PFSK-1 (cell line): ENCODE measurements around the gene PTPN7.

Experiments used
- FOXP2 ChIP-seq: optimal IDR thresholded peaks from 2 replicates; pipeline ENCODE3; 2011; ENCODE audit warnings: borderline replicate concordance, control low read depth, inconsistent platforms; ENCODE audit not compliant: insufficient read depth; ENCODE audit errors: extremely low read length, extremely low read depth
- POLR2AphosphoS5 ChIP-seq: IDR thresholded peaks from 2 replicates; pipeline ENCODE4 v1.6.1; 2012; ENCODE audit warnings: low read depth, mild to moderate bottlenecking, control low read depth, low read length, moderate library complexity
- REST ChIP-seq, 2 experiments: IDR thresholded peaks; 2 replicates each; pipeline versions ENCODE4 v1.6.1 to v1.8.0; 2011 to 2012; ENCODE audit warnings: low read depth in 2 of 2, low read length in 2 of 2, control low read depth in 1 of 2, inconsistent platforms in 1 of 2, mild to moderate bottlenecking in 1 of 2, moderate library complexity in 1 of 2; ENCODE audit not compliant: insufficient read depth in 1 of 2
- SIN3A ChIP-seq: IDR thresholded peaks from 2 replicates; pipeline ENCODE4 v1.6.1; 2012; ENCODE audit warnings: mild to moderate bottlenecking, low read length, moderate library complexity, borderline replicate concordance; ENCODE audit not compliant: insufficient read depth
- TAF1 ChIP-seq: IDR thresholded peaks from 2 replicates; pipeline ENCODE4 v1.6.1; 2012; ENCODE audit warnings: low read length, control low read depth, borderline replicate concordance; ENCODE audit not compliant: insufficient read depth

PTPN7 gene

DNA sequence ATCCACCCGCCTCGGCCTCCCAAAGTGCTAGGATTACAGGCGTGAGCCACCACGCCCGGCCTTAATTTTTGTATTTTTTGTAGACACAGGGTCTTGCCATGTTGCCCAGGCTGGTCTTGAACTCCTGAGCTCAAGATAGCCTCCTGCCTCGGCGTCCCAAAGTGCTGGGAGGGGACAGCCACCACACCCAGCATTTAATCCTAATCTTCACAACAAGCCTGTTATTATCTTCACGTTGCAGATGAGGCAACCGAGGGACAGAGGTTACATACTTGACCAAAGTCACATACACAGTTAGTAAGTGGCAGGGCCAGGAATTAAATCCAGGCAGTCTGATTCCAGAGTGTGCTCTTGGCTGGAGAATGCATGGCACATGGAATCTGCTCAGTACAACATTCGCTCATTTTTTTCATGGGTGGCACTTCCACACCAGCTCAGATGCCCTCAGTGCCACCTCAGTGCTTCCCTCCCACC lies 42.5 kb downstream of the PTPN7 start:
- TF ChIP-seq SIN3A (no peak), REST (IDR thresholded peaks at IDR 0.05; ENCODE audit: insufficient read depth in 1 of 2, low read depth in 2 of 2, low read length in 2 of 2) (no peak), POLR2AphosphoS5 (no peak), TAF1 (no peak), FOXP2 (no peak)

GRCh38 chr1:202116287-202116686 lies 44.1 kb downstream of the PTPN7 start:
- TF ChIP-seq REST (IDR thresholded peaks at IDR 0.05; ENCODE audit: insufficient read depth in 1 of 2, low read depth in 2 of 2, low read length in 2 of 2), result no peak
- TF ChIP-seq FOXP2, result no peak
- TF ChIP-seq POLR2AphosphoS5, result no peak
- TF ChIP-seq TAF1, result no peak
- no peak for TF ChIP-seq SIN3A

DNA sequence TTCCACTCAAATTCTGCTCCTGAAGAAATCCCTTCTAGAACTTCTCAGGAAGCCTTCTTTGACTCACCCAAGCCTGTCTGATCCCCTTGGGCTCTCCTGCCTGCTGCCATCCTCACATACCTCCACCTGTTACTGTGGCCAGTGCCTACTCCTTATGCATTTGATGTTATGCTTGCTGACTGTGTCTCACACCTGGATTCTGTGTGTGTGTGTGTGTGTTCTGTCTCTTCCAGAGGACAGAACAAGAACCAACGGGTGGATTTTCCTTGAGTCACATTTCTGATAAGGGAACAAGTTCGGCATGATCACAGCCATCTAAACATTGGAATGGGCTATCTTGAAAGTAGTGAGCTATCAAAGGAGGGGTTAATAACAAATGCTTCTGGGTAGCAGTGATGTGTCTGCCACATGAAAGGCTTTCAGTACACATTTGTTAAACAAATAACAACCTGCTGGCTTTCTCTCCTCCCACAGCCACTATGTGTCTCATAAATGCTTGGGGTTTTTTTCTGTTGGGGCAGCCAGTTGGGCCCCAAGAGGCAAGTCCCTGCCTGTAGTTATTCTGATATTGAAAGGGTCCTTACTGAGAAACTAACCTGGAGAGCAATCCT lies 46.6 kb downstream of the PTPN7 start:
- no peak for TF ChIP-seq POLR2AphosphoS5
- TF ChIP-seq REST (IDR thresholded peaks at IDR 0.05; ENCODE audit: insufficient read depth in 1 of 2, low read depth in 2 of 2, low read length in 2 of 2), result no peak
- no peak for TF ChIP-seq FOXP2
- TF ChIP-seq SIN3A, result no peak
- TF ChIP-seq TAF1, result no peak

- TF ChIP-seq POLR2AphosphoS5 (no peak), FOXP2 (no peak), REST (IDR thresholded peaks at IDR 0.05; ENCODE audit: insufficient read depth in 1 of 2, low read depth in 2 of 2, low read length in 2 of 2) (no peak), TAF1 (no peak), SIN3A (no peak)
Measured at GRCh38 chr1:202112859-202113689, 47.3 kb downstream of the PTPN7 start.
